Cardiac fibroblast (primary cell): ENCODE results near the gene FSTL4.

Source experiments
- DNase-seq, 2 donors: peaks; one replicate each; pipeline versions ENCODE4 v3.0.0 to v3.0.0-alpha.2; 2010; ENCODE audit warnings: low read depth in 2 of 2
- H3K4me3 ChIP-seq, 2 donors: replicated peaks in 1 of 2; 1 replicate in 1 of 2; 2 replicates in 1 of 2; pipeline ENCODE4 v1.5.1; 2011; ENCODE audit warnings: low read depth in 2 of 2, low read length in 2 of 2, mild to moderate bottlenecking in 2 of 2, moderate library complexity in 1 of 2
- CTCF ChIP-seq: IDR thresholded peaks from one replicate; pipeline ENCODE4 v1.5.1; 2011; ENCODE audit warnings: low read depth, mild to moderate bottlenecking, low read length, inconsistent platforms

Gene FSTL4

GRCh38 chr5:133508845-133509741 lies 103.2 kb downstream of the FSTL4 start:
- DNase-seq, result no peak
- no peak for TF ChIP-seq CTCF
- no peak overlapping the region for H3K4me3 ChIP-seq

- no peak overlapping the region for H3K4me3 ChIP-seq
- no peak for TF ChIP-seq CTCF
- DNase-seq, result no peak
Observed at GRCh38 chr5:133508331-133508730, 104.0 kb downstream of the FSTL4 start.

- no peak for TF ChIP-seq CTCF
- no peak for DNase-seq
- H3K4me3 ChIP-seq, result no peak overlapping the region
Observed at GRCh38 chr5:133506181-133506580, 106.2 kb downstream of the FSTL4 start.

GRCh38 chr5:133503511-133503910 lies 108.8 kb downstream of the FSTL4 start:
- H3K4me3 ChIP-seq, result no peak overlapping the region
- no peak for TF ChIP-seq CTCF
- no peak for DNase-seq

- no peak for TF ChIP-seq CTCF
- H3K4me3 ChIP-seq, result no peak overlapping the region
- DNase-seq, result no peak
Observed at GRCh38 chr5:133499895-133500294, 112.4 kb downstream of the FSTL4 start.

GRCh38 chr5:133497608-133498348 lies 114.6 kb downstream of the FSTL4 start:
- no peak for DNase-seq
- TF ChIP-seq CTCF, result no peak
- no peak overlapping the region for H3K4me3 ChIP-seq
